ENCODE results near the gene CFI. TPM values are rescaled to one million over a fixed set of nuclear protein-coding genes. Genes with fewer than 3 reads are reported as not detected.
A peak's percentile ranks its signal among the peaks of the same experiment; 100 is the strongest.

Gene CFI
- total and polyA plus RNA-seq, 2 experiments from 2014 or later = 0.18 to 0.22 TPM

DNA sequence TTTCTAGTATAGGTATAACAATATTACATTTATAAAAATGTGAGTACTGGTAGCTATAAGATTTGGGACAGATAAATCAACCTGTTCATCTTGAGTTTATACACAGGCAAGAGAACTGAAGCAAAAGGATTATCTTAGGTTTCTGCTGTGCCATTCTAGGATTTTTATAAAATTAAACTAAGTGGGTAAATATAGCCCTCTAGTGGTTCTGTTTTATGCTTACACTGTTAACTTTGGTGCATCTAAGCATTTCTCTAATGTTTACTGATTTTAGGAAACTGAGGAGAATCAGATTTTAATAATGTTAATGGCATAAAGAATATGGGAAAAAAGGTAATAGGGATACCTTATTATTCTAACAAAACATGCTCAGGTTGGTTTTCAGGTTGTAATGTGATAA, 24.9 kb upstream of the CFI start:
- Histone ChIP-seq H3K4me1 (ENCODE audit: insufficient read depth) (no peaks in the 10 kb centered on the region), H3K4me2 (ENCODE audit: unreplicated experiment) (no peak overlapping the region), H3K9me2 (ENCODE audit: insufficient read depth) (no peaks in the 10 kb centered on the region), H3K36me3 (ENCODE audit: low read depth) (peaks cover 33% of the 10 kb centered on the region), H2AFZ (no peak overlapping the region), H3K27ac (no peak overlapping the region), H3F3A (ENCODE audit: insufficient read depth) (peaks cover 10% of the 10 kb centered on the region; the same call in 1 of the 2 replicates), H3K27me3 (replicated peaks; ENCODE audit: insufficient read depth) (no peaks in the 10 kb centered on the region), H3K79me2 (ENCODE audit: insufficient read depth) (peaks cover under 1% of the 10 kb centered on the region; the same call in 1 of the 2 replicates), H4K20me1 (ENCODE audit: insufficient read depth) (no peaks in the 10 kb centered on the region), H3K4me3 (no peak overlapping the region), H3K9ac (no peak overlapping the region), H3K9me3 (ENCODE audit: low read depth) (no peaks in the 10 kb centered on the region)
- TF ChIP-seq EZH2 (IDR thresholded peaks at IDR 0.05; ENCODE audit: insufficient read depth, poor library complexity, severe bottlenecking) = no peak
- TF ChIP-seq EZH2phosphoT487 (IDR thresholded peaks at IDR 0.05; ENCODE audit: insufficient read depth, low read depth) = no peak
- in situ Hi-C loops (cut with MboI) = no loop called here
- DNase-seq = peak; percentile 56

DNA sequence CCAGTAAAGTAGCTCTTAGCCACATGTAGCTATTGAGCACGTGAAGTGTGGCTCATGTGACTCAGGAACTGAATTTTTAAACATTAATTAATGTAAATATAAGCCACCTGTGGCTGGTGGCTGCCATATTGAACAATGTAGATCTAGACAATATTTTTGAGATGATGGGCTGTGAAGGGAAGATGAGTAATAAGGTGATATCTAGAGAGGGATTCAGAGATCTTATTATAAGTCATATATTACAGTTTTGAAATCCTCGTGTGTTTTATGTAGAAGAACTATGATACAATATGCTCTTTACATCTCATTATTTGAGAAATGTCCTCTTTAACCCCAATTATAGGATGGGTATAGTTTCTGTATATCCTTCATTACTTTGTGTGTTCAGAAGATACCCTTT, 19.4 kb upstream of the CFI start:
- Histone ChIP-seq H3K36me3 (ENCODE audit: low read depth) (peaks cover 48% of the 10 kb centered on the region), H3K9ac (no peak overlapping the region), H3K79me2 (ENCODE audit: insufficient read depth) (peaks cover 55% of the 10 kb centered on the region), H3K27ac (no peak overlapping the region), H3K9me3 (ENCODE audit: low read depth) (no peaks in the 10 kb centered on the region), H3K27me3 (replicated peaks; ENCODE audit: insufficient read depth) (no peaks in the 10 kb centered on the region), H3K9me2 (ENCODE audit: insufficient read depth) (no peaks in the 10 kb centered on the region), H3K4me2 (ENCODE audit: unreplicated experiment) (no peak overlapping the region), H3K4me1 (ENCODE audit: insufficient read depth) (peaks cover 16% of the 10 kb centered on the region), H3F3A (ENCODE audit: insufficient read depth) (peaks cover 10% of the 10 kb centered on the region; the same call in 1 of the 2 replicates), H2AFZ (no peak overlapping the region), H4K20me1 (ENCODE audit: insufficient read depth) (no peaks in the 10 kb centered on the region), H3K4me3 (no peak overlapping the region)
- no peak for DNase-seq
- 49% methylated on average over 2 of the region's 2 CpGs for WGBS, 2 experiments (ENCODE audit: low coverage in 1 of 2, low lambda C conversion rate in 2 of 2, missing lambda C conversion rate in 2 of 2)
- in situ Hi-C loops (cut with MboI) = loop anchor here (25.0 kb wide), 1 partner anchor 984 kb away; no protein-coding TSS in a partner anchor
- TF ChIP-seq EZH2phosphoT487 (IDR thresholded peaks at IDR 0.05; ENCODE audit: insufficient read depth, low read depth) (no peak), EZH2 (IDR thresholded peaks at IDR 0.05; ENCODE audit: insufficient read depth, poor library complexity, severe bottlenecking) (no peak)

DNA sequence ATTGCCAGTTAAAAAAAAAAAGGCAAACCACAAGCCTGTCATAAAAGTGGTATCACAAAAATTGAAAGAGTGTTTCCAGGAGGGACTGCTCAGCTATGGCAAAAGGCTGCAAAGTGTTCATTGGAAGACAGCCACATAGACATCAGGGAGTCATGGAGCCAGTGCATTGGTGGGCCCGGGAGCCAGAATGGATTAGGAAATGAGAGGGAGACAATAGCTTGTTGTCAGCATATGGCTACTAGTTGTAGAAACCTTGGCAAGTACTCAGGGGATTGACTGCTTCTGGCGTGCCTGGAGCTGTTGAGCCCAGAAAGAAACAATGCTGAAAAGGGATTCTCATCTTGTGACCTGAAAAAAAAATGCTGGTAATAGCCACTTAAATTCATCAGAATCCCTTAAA, 18.8 kb upstream of the CFI start:
- Histone ChIP-seq H3K79me2 (ENCODE audit: insufficient read depth) (peaks cover 61% of the 10 kb centered on the region), H3K4me2 (ENCODE audit: unreplicated experiment) (no peak overlapping the region), H3K36me3 (ENCODE audit: low read depth) (peaks cover 47% of the 10 kb centered on the region), H3F3A (ENCODE audit: insufficient read depth) (peaks cover 10% of the 10 kb centered on the region; the same call in 1 of the 2 replicates), H3K4me1 (ENCODE audit: insufficient read depth) (peaks cover 16% of the 10 kb centered on the region), H3K4me3 (no peak overlapping the region), H3K27me3 (replicated peaks; ENCODE audit: insufficient read depth) (no peaks in the 10 kb centered on the region), H3K27ac (no peak overlapping the region; the same call in 1 of the 2 replicates), H2AFZ (no peak overlapping the region), H3K9me2 (ENCODE audit: insufficient read depth) (no peaks in the 10 kb centered on the region), H3K9ac (no peak overlapping the region), H4K20me1 (ENCODE audit: insufficient read depth) (no peaks in the 10 kb centered on the region), H3K9me3 (ENCODE audit: low read depth) (no peaks in the 10 kb centered on the region)
- WGBS, 2 experiments (ENCODE audit: low coverage in 1 of 2, low lambda C conversion rate in 2 of 2, missing lambda C conversion rate in 2 of 2) = 27 to 33% methylated on average over 2 of the region's 2 CpGs
- in situ Hi-C loops (cut with MboI) = loop anchor here (25.0 kb wide), 1 partner anchor 983 kb away; no protein-coding TSS in a partner anchor
- TF ChIP-seq EZH2phosphoT487 (IDR thresholded peaks at IDR 0.05; ENCODE audit: insufficient read depth, low read depth) = no peak
- TF ChIP-seq EZH2 (IDR thresholded peaks at IDR 0.05; ENCODE audit: insufficient read depth, poor library complexity, severe bottlenecking) = no peak
- DNase-seq = peak; percentile 56

DNA sequence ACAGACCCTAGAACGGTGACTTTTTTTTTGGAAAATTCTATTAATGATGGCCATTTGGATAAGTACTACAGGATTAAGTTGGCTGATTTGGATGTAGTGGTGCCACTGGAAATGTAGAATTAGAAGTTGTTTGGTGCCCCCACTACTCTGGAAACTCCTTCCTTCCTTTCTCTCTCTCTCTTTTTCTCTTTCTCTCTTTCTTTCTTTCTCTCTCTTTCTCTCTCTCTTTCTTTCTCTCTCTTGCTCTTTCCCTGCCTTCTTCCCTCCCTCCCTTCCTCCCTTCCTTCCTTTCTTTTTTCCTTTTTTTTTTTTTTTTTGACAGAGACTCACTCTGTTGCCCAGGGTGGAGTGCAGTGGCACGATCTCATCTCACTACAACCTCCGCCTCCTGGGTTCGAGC, 16.5 kb upstream of the CFI start:
- peaks cover 16% of the 10 kb centered on the region for H3K4me1 ChIP-seq (ENCODE audit: insufficient read depth)
- no peaks in the 10 kb centered on the region for H3K27me3 ChIP-seq (replicated peaks; ENCODE audit: insufficient read depth)
- no peaks in the 10 kb centered on the region for H4K20me1 ChIP-seq (ENCODE audit: insufficient read depth)
- no peaks in the 10 kb centered on the region for H3K9me2 ChIP-seq (ENCODE audit: insufficient read depth)
- H3F3A ChIP-seq (ENCODE audit: insufficient read depth) = no peaks in the 10 kb centered on the region
- H3K4me2 ChIP-seq (ENCODE audit: unreplicated experiment) = no peak overlapping the region
- no peak overlapping the region for H2AFZ ChIP-seq
- H3K9ac ChIP-seq = no peak overlapping the region
- peaks cover 63% of the 10 kb centered on the region for H3K79me2 ChIP-seq (ENCODE audit: insufficient read depth)
- no peak for DNase-seq
- no peaks in the 10 kb centered on the region for H3K9me3 ChIP-seq (ENCODE audit: low read depth)
- TF ChIP-seq EZH2 (IDR thresholded peaks at IDR 0.05; ENCODE audit: insufficient read depth, poor library complexity, severe bottlenecking) (no peak), EZH2phosphoT487 (IDR thresholded peaks at IDR 0.05; ENCODE audit: insufficient read depth, low read depth) (no peak)
- 83 to 88% methylated on average over 4 of the region's 4 CpGs for WGBS, 2 experiments (ENCODE audit: low coverage in 1 of 2, low lambda C conversion rate in 2 of 2, missing lambda C conversion rate in 2 of 2)
- no peak overlapping the region for H3K27ac ChIP-seq
- in situ Hi-C loops (cut with MboI) = loop anchor here (10.0 to 25.0 kb wide), 2 partner anchors 393 to 981 kb away; no protein-coding TSS in a partner anchor
- no peak overlapping the region for H3K4me3 ChIP-seq
- H3K36me3 ChIP-seq (ENCODE audit: low read depth) = peaks cover 25% of the 10 kb centered on the region
